GM19463 (cell line): ENCODE data around the gene MID1IP1.

Experiments used
- ATAC-seq: cut with Tn5 transposase; IDR thresholded peaks from one replicate; pipeline ENCODE4 v1.9.1; 2021; ENCODE audit warnings: mild to moderate bottlenecking, moderate library complexity; ENCODE audit not compliant: unreplicated experiment

MID1IP1 gene

GRCh38 chrX:38800981-38801845, at the start of gene MID1IP1:
Gene MID1IP1 (plus strand): TSS chrX:38801459. CDS start chrX:38804947, 3,488 bp downstream.
- peak; percentile 35 for ATAC-seq

- no peak for ATAC-seq
Observed at GRCh38 chrX:38754102-38754790, 47.0 kb upstream of the MID1IP1 start.

GRCh38 chrX:38754818-38755718, 46.2 kb upstream of the MID1IP1 start:
- no peak for ATAC-seq

- no peak for ATAC-seq
Observed at GRCh38 chrX:38760883-38761282, 40.4 kb upstream of the MID1IP1 start.

GRCh38 chrX:38768079-38768478, 33.2 kb upstream of the MID1IP1 start:
- ATAC-seq, result no peak

GRCh38 chrX:38770152-38770551, 31.1 kb upstream of the MID1IP1 start:
- ATAC-seq, result no peak

- no peak for ATAC-seq
Observed at GRCh38 chrX:38774249-38774648, 27.0 kb upstream of the MID1IP1 start.

GRCh38 chrX:38796946-38797345, 4.3 kb upstream of the MID1IP1 start:
- no peak for ATAC-seq

GRCh38 chrX:38798956-38799355, 2.3 kb upstream of the MID1IP1 start:
- no peak for ATAC-seq

- no peak for ATAC-seq
Observed at GRCh38 chrX:38799995-38800580, 1.2 kb upstream of the MID1IP1 start.

GRCh38 chrX:38803243-38803587, 2.0 kb downstream of the MID1IP1 start:
- no peak for ATAC-seq

- peak; percentile 59 for ATAC-seq
Observed at GRCh38 chrX:38803588-38804431, 2.6 kb downstream of the MID1IP1 start.

GRCh38 chrX:38804432-38804681, 3.1 kb downstream of the MID1IP1 start:
- ATAC-seq, result peak; percentile 0

- ATAC-seq, result no peak
Observed at GRCh38 chrX:38804682-38805431, 3.6 kb downstream of the MID1IP1 start.

- peak; percentile 17 for ATAC-seq
Observed at GRCh38 chrX:38805432-38806389, 4.5 kb downstream of the MID1IP1 start.

- no peak for ATAC-seq
Observed at GRCh38 chrX:38806875-38807621, 5.8 kb downstream of the MID1IP1 start.

- ATAC-seq, result no peak
Observed at GRCh38 chrX:38807873-38808272, 6.6 kb downstream of the MID1IP1 start.
